GM19025 (cell line): ENCODE results near the gene KRT86.

Experiments
- ATAC-seq: cut with Tn5 transposase; IDR thresholded peaks from one replicate; pipeline ENCODE4 v1.9.1; 2021; ENCODE audit warnings: mild to moderate bottlenecking, low read depth, moderate library complexity; ENCODE audit not compliant: unreplicated experiment

KRT86 gene

GRCh38 chr12:52350786-52351185 is 76.3 kb downstream of the KRT86 start:
- no peak for ATAC-seq

- ATAC-seq: no peak
Measured at GRCh38 chr12:52351196-52352059, 77.0 kb downstream of the KRT86 start.

- ATAC-seq: no peak
Measured at GRCh38 chr12:52352951-52353350, 78.5 kb downstream of the KRT86 start.

- no peak for ATAC-seq
Measured at GRCh38 chr12:52353766-52354165, 79.3 kb downstream of the KRT86 start.

GRCh38 chr12:52354200-52354599 is 79.8 kb downstream of the KRT86 start:
- no peak for ATAC-seq

- no peak for ATAC-seq
Measured at GRCh38 chr12:52355176-52355575, 80.7 kb downstream of the KRT86 start.

- ATAC-seq: no peak
Measured at GRCh38 chr12:52356031-52356761, 81.8 kb downstream of the KRT86 start.

- no peak for ATAC-seq
Measured at GRCh38 chr12:52356762-52357580, 82.5 kb downstream of the KRT86 start.
